Right lobe of liver (tissue), 6 donors: Measurements from ENCODE around the gene MGAT4A. TPM values are rescaled to one million over a fixed set of nuclear protein-coding genes. Genes with fewer than 3 reads are reported as not detected.

Source experiments
- ATAC-seq, 4 donors: fragments of 200-7000 bp; cut with Tn5 transposase; one replicate each; pipeline ENCODE4 v1.9.1; 2020; ENCODE audit warnings: mild to moderate bottlenecking in 4 of 4, moderate library complexity in 4 of 4
- DNase-seq, 3 donors: peaks; one replicate each; pipeline ENCODE4 v3.0.0-alpha.2; 2020
- H3K27ac ChIP-seq, 3 donors: fragments of 200-600 bp; one replicate each; pipeline ENCODE4 v1.8.0; 2022
- H3K27me3 ChIP-seq, 2 donors: fragments of 200-600 bp; one replicate each; pipeline ENCODE4 v1.8.0; 2022
- H3K36me3 ChIP-seq, 4 donors: fragments of 200-600 bp; sonication (generic) in 1 of 4; one replicate each; pipeline versions ENCODE4 v1.5.1 to v1.8.0; 2017 to 2022; ENCODE audit warnings: control low read depth in 1 of 4
- H3K4me1 ChIP-seq, 4 donors: fragments of 200-600 bp; sonication (generic) in 1 of 4; one replicate each; pipeline versions ENCODE4 v1.5.1 to v1.8.0; 2017 to 2022; ENCODE audit warnings: control low read depth in 1 of 4
- H3K4me3 ChIP-seq, 3 donors: fragments of 200-600 bp; one replicate each; pipeline ENCODE4 v1.8.0; 2022
- H3K9me3 ChIP-seq, 4 donors: fragments of 200-600 bp; sonication (generic) in 1 of 4; one replicate each; pipeline versions ENCODE4 v1.5.1 to v1.8.0; 2017 to 2022; ENCODE audit warnings: control low read depth in 1 of 4
- CTCF ChIP-seq, 4 donors: fragments of 200-600 bp in 3 of 4; fragments of 450-650 bp in 1 of 4; IDR thresholded peaks; one replicate each; pipeline versions ENCODE4 v1.5.1 to v1.8.0; 2016 to 2022; ENCODE audit warnings: antibody characterized with exemption in 4 of 4, mild to moderate bottlenecking in 2 of 4
- POLR2A ChIP-seq: fragments of 450-650 bp; IDR thresholded peaks from one replicate; pipeline ENCODE4 v1.6.1; 2017; ENCODE audit warnings: antibody characterized with exemption, mild to moderate bottlenecking
- WGBS: methylation state at CpG from one replicate; pipeline ENCODE4 v1.1.6; 2018; ENCODE audit warnings: low coverage, low lambda C conversion rate; ENCODE audit not compliant: insufficient coverage; ENCODE audit errors: missing lambda C conversion rate; 5-methylcytosine and 5-hydroxymethylcytosine counted together
- intact Hi-C, 2 donors: fragments of 100-400 bp; cut with DNase I; formaldehyde crosslinking; loops; one replicate each; pipeline versions ENCODE4 v1.11.2 to v1.14.1; 2022
- total RNA-seq, 6 experiments: library from RNA; depleted of rRNA in 2 of 6; stranded (reverse); fragments of >200 nt in 2 of 6; fragmentation: NEBNext Ultra II Directional in 3 of 6; extraction: Animal tissue kit (Norgen Biotek cat#: 25700) in 3 of 6; gene quantifications; one replicate each; pipeline versions ENCODE4 v1.1.0 to v1.2.4, GENCODE V29; 2016 to 2023
- donor health status: DM: no; HTN: yes; CAD: no.
- donor health status: DM: no; HTN: no; CAD: no.
- donor health status: DM: no; HTN: no; CAD: no.
- donor health status: DM: no; HTN: yes; CAD: no.
- donor health status: DM: no; HTN: yes; CAD: no.

Gene MGAT4A
- total RNA-seq, 6 experiments from 2014 or later: 7.8 to 16.0 (median 11.7) TPM

- no peak for TF ChIP-seq POLR2A
- no peak for TF ChIP-seq CTCF (IDR thresholded peaks at IDR 0.05)
- peaks cover 0 to 11% (median 2%) of the 10 kb centered on the region in 4 donors for H3K4me1 ChIP-seq
- no peaks in the 10 kb centered on the region for H3K9me3 ChIP-seq
- intact Hi-C loops: no loop called here
- ATAC-seq: peak in 1 of 4 donors; percentile 36
- H3K4me3 ChIP-seq: no peak overlapping the region
- no peaks in the 10 kb centered on the region for H3K27me3 ChIP-seq
- no peaks in the 10 kb centered on the region for H3K36me3 ChIP-seq
- 80% methylated on average over 1 of the region's 3 CpGs for WGBS
- DNase-seq: no peak
- H3K27ac ChIP-seq: no peak overlapping the region
These were observed 39.6 kb downstream of the MGAT4A start for GRCh38 chr2:98691303-98691702.

- peak in 1 of 3 donors; percentile 28 for DNase-seq
- ATAC-seq: peak; percentile 56 to 82 (median 78)
- no peaks in the 10 kb centered on the region for H3K9me3 ChIP-seq
- H3K27me3 ChIP-seq: no peaks in the 10 kb centered on the region
- H3K4me1 ChIP-seq: peaks cover 0 to 5% (median 2%) of the 10 kb centered on the region in 4 donors
- peak overlapping the region in 1 of 3 donors; percentile 5 for H3K4me3 ChIP-seq
- intact Hi-C loops: no loop called here
- WGBS: 50% methylated on average over 14 of the region's 14 CpGs
- H3K36me3 ChIP-seq: no peaks in the 10 kb centered on the region
- H3K27ac ChIP-seq: peak overlapping the region in 1 of 3 donors; percentile 3
- no peak for TF ChIP-seq POLR2A
These were observed 44.7 kb downstream of the MGAT4A start for GRCh38 chr2:98685930-98686887.

- peaks cover 0 to 5% (median 2%) of the 10 kb centered on the region in 4 donors for H3K4me1 ChIP-seq
- DNase-seq: no peak
- no peak for ATAC-seq
- no peak overlapping the region for H3K27ac ChIP-seq
- H3K9me3 ChIP-seq: no peaks in the 10 kb centered on the region
- intact Hi-C loops: no loop called here
- WGBS: 87% methylated on average over 5 of the region's 5 CpGs
- TF ChIP-seq CTCF (IDR thresholded peaks at IDR 0.05) (no peak), POLR2A (no peak)
- H3K4me3 ChIP-seq: no peak overlapping the region
- no peaks in the 10 kb centered on the region for H3K27me3 ChIP-seq
- H3K36me3 ChIP-seq: no peaks in the 10 kb centered on the region
These were observed 47.2 kb downstream of the MGAT4A start for GRCh38 chr2:98683728-98684127.

GRCh38 chr2:98676742-98677141 is 54.2 kb downstream of the MGAT4A start:
- Histone ChIP-seq H3K9me3 (no peaks in the 10 kb centered on the region), H3K27me3 (no peaks in the 10 kb centered on the region), H3K27ac (no peak overlapping the region), H3K4me3 (no peak overlapping the region), H3K36me3 (peaks cover 0 to 5% (median 0%) of the 10 kb centered on the region in 4 donors), H3K4me1 (no peaks in the 10 kb centered on the region)
- 30% methylated on average over 3 of the region's 3 CpGs for WGBS
- TF ChIP-seq CTCF (IDR thresholded peaks at IDR 0.05) (no peak), POLR2A (no peak)
- intact Hi-C loops: no loop called here
- no peak for DNase-seq
- ATAC-seq: peak in 1 of 4 donors; percentile 80
